Measurements from ENCODE around the gene CFAP73.
"Not testable (repeated sequence)": the region's sequence is repeated elsewhere in the genome, so short reads cannot be mapped to it uniquely, and the experiment has no call there.

CFAP73 gene

DNA sequence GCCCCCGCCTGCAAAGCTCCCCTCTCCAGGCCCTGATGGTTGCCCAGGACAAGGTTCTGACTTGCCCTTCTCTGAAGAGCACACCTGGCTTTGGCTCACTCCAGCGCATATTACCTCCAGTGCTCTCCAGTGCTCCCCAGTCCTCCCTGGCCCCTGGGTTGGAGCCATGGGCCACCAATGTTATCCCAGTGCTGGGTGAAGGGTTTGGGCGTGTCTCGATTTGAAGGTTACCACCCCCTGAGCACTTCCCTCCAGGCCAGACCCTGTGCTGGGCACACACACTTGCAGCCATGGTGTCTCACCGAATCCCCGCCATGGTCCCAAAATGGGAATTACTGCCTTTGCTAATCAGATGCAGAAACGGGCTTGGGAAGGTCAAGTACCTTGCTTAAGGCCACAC lies 47.1 kb downstream of the CFAP73 start:
- DNase-seq: no peak

DNA sequence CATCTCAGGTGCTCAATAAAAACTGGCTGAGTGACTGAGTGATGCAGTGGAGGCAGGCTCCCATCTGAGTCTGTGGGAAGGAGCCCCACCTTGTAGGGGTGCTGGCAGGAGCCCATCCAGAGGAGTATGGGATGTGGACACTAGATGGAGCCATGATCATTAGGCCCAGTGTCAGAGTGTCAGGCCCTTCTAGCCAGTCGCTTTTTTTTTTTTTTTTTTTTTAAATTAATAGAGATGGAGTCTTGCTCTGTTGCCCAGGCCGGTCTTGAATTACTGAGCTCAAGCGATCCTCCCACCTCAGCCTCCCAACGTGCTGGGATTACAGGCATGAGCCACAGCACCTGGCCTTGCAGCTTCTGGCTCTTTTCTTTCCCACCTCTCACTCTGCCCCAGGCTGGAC lies 47.5 kb downstream of the CFAP73 start:
- no peak for DNase-seq

DNA sequence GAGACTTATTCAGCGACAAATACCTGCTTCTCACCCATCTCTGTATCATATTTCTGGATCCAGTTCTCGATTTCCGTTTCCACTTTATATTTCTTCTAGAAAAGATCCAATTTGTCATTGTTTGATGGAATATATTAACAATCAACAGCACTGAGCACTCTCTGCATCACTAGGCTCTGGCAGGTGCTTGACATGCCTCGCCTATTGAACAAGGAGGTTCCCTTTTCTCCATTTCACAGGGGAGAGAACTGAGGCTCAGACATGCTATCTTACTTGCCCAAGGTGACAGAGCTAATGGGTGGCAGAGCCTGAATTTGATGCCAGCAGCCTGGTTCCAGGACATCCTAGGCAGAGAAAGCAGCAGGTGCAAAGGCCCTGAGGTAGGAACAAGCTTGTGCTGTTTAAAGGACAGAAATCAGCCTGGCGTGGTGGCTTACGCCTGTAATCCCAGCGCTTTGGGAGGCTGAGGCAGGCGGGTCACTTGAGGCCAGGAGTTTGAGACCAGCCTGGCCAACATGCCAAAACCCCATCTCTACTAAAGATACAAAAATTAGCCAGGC lies 48.1 kb downstream of the CFAP73 start:
- no peak for DNase-seq

DNA sequence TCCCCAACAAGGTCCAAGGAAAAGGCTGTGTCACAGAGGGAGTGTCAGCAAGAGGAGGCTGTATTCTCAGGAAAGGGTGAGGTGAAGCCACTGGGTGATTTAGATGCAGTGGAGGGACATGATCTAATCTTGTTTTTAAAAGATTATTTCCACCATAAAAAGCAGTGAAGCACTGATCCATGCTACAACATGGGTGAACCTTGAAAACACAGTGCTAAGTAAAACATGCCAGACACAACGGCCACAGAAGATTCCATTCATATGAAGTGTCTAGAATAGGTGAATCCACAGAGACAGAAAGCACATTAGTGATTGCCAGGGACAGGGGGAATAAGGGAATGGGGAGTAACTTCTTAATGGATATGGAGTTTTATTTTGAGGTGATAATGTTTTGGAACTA lies 48.8 kb downstream of the CFAP73 start:
- DNase-seq: no peak

DNA sequence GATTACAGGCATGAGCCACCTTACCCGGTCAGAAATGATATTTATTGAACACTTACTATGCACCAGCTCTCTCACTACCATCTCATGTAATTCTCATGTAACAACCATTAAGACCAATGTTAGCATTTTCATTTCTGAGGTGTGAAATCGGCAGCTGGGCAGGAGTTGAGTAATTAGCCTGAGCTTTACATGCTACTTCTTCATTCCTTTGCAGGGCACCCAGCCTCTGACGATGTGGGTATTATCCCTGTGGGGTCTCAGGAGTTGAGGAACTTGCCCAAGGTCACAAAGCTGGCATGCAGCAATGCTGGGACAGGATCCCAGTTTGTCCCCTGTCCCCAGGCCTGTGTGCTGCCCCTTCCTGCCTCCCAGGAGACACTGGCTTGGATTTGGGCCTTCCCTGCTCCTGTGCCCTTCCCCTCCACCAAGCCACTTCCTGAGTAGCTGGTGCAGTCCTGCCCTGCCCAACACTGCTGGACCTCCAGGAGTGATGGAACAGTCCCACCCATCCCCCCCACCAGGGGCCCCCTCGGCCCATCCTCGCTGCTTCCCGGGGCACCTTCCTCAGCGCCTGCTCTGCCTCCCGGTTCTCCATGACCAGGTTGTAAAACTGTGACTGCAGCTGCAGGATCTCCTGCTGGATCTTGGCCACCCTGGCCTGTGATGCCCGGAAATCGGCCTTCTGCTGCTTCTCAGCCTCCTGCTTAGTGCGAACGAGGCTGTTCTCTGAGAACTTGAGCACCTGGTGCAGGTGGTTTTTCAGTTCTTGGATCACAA lies 50.7 kb downstream of the CFAP73 start:
- DNase-seq: no peak

DNA sequence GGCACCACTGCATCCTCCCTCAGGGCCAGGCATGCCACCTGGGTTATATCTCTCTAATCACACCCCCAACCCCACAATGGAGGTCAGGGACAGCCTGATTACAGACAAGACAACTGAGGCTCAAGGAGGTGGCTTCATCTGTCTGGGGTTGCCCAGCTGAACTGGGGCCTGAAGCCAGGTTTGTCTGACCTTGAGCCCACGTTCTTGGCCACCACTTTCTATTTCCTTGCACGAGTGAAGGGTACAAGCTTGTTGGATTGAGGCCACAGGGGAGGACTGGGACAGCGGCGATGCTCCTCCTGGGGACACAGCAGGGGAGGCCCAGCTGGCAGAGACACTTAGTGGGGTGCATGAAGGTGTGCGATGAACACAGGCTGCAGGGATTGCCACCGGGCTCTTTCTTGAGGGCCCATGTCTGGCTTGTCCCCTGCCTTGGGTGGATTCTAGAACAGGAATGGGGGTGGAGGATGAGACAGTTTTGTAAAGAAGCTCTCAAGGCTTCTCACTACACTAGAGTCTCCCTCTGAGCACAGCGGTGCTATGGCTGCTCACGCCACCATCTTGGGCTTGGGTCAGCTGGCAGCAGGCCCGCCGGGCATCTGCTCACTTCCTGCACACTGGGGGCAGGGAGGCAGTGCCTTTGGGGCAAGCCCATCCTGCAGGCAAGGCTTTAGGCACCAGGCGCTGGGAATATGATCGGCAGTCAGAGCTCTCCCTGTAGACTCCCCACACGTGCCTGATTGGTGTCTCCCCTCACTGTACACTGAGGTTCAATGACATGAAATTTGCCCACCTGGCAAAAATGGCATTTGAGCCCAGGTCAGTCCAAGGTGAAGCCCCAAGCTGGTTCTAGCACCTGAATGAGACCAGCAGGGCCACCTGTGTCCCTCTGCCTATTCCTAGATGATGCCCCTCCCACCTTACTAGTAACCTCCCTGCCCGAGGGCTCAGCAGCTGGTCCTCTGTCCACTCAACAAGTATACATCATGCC lies 52.0 kb downstream of the CFAP73 start:
- DNase-seq: no peak

DNA sequence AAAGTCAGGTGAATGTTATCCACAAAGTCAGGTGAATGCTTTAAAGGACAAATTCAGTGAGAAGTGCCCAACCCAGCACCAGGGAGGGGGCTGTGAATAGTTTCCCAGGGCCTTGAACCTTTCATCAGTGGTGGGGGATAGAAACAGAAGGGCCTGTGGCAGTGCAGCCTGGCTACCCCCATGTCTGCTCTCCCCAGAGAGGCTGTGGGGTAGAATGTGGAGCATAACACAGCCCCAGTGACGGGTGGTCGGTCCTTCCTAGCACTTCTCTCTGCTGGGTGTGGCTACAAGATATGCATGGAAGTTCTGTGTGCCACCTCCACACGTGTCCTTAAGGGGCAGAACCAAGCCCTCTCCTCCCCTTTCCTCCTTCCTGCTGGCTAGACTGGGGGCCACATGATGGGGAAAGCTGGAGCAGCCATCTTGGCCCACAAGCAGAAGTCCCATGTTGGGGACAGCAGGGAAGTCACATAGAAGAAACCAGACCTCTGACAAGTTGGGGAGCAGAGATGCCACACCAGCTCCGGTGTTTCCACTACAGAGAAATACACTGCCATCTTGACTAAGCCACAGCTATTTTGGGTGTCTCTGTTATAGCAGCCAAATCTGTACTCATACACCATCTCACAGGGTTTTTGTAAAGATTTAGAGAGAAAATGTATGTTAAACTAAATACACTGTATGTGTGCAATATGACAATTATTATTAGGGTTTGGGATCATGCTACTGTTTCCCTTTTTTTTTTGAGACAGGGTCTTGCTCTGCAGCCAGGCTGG lies 53.0 kb downstream of the CFAP73 start:
- DNase-seq: no peak

DNA sequence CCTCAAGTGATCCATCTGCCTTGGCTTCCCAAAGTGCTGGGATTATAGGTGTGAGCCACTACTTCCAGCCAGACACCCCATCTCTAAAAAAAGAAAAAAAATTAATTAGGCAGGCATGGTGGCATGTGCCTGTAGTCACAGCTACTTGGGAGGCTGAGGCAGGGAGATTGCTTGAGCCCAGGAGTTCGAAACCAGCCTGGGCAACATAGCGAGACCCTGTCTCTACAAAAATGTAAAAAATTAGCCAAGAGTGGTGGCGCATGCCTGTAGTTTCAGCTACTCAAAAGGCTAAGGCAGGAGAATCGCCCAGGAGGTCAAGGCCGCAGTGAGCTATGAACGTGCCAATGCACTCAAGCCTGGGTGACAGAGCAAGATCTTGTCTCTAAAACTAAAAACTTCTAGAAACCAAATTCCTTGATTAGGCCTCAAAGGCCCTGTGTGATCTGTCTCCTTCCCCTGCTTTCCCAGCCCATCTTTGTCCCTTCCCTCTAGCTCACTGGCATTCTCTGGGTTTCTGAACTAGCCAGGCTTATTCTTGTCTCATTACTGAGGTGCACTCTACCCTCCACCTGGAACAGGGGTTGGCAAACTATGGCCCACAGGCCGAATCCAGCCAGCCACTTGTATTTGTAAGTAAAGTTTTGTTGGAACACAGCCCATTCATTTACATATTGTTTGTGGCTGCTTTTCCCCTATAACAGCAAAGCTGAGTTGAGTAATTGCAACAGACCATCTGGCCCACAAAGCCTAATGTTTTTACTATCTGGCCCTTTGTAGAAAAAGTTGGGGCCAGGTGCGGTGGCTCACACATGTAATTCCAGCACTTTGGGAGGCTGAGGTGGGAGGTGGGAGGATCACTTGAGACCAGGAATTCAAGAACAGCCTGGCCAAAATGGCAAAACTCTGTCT lies 54.6 kb downstream of the CFAP73 start:
- no peak for DNase-seq

DNA sequence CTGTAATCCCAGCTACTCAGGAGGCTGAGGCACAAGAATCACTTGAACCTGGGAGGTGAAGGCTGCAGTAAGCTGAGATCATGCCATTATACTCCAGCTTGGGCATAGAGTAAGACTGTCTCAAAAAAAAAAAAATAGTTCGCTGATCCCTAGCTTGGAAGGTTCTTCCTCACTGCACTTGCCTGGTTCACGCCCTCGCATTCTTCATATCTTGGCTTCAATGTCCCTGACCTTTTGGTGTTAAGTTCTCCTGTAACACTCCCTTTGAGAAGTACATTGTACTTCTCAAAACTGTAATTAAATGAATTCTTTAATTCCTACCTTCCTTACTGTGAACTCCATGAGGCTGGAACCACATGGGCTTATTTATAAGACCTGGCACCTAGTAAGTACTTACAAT lies 55.3 kb downstream of the CFAP73 start:
- DNase-seq: no peak

DNA sequence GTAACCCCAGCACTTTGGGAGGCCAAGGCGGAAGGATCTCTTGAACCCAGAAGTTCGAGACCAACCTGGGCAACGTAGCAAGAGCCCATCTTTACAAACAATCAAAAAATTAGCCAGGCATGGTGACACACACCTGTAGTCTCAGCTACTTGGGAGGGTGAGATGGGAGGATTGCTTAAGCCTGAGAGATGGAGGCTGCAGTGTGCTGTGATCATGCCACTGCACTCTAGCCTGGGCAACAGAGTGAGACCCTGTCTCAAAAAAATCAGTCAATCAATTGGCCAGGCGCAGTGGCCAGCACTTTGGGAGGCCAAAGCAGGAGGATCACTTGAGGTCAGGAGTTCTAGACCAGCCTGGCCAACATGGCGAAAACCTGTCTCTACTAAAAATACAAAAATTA lies 57.3 kb downstream of the CFAP73 start:
- DNase-seq: not testable (repeated sequence)

DNA sequence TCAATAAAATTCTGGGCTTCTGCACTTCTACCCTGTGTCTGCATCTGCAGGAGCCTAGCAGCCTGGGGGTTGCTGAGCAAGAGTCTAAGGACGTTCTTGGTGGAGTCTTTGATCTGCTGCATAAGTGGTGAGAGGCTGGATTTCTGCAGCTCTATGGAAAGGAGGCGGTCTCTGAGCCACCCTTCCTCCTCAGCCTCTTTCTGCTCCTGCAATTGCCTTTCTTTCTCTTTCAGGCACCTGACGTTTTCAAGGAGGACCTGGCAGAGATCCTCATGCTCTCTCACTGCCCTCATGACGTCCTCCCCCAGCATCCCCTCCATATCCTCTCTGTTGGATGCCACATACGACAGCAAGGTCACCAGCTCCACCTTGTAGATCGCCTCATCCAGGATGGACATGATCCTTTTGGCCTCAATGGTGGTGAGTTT lies 58.1 kb downstream of the CFAP73 start:
- DNase-seq: no peak

DNA sequence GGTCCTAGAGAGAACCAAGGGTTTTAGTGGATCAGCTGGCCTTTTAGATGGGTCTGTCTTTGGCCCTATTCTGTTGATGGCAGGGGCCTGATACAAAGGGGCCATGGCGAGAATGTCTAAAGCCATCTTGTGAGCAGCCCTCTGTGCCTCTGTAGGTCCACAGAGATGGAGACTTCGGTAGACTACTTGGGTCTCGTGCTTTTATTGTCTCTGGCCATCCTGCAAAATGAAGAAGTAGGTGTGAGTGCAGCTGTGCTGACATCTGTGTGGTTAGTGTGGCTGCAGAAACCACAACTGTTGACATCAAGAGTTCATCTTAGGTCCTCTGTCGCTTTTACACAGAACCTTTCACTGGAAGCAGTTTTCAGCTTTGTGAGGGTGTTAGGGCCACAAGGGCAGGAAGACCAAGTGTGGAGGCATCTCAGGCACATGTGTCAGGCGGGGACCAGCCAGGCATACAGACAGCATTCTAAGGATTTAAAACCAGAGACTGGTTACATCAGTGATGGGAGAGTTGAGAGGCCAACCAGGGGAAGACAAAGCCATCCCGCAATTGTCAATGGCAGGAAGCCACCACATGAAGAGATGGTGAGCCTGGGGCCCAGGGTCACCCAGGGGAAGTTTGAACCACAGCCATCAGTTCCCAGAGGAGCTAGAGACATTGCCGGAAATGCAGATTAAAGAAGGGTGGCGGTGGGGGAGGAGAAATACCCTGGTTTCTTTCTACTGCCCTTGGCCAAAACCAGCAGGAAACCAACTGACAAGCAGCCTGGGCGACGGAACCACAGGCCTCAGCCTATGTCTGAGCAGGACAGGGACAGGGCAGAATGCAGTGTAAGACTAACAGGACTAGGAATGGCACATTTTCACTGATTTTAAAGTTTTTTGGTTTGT lies 58.8 kb downstream of the CFAP73 start:
- no peak for DNase-seq
